Hepatocyte (in vitro differentiated cells): ENCODE results near the gene MIGA2. TPM values are rescaled to one million over a fixed set of nuclear protein-coding genes. Genes with fewer than 3 reads are reported as not detected.

Experiments
- DNase-seq: peaks from one replicate; pipeline ENCODE4 v3.0.0-alpha.2; 2016; ENCODE audit warnings: low spot score
- H2AFZ ChIP-seq: fragments of 200-600 bp; sonication (generic); 2 replicates; pipeline ENCODE4 v1.6.0; 2016; ENCODE audit warnings: antibody characterized with exemption, mild to moderate bottlenecking
- H3K27ac ChIP-seq: fragments of 200-600 bp; sonication (generic); 2 replicates; pipeline ENCODE4 v1.5.1; 2016; ENCODE audit warnings: mild to moderate bottlenecking
- H3K27me3 ChIP-seq: fragments of 200-600 bp; sonication (generic); 2 replicates; pipeline ENCODE4 v1.6.1; 2016
- H3K36me3 ChIP-seq: fragments of 200-600 bp; sonication (generic); replicated peaks from 2 replicates; pipeline ENCODE4 v1.5.1; 2016; ENCODE audit warnings: low read depth; ENCODE audit not compliant: insufficient read depth
- H3K4me1 ChIP-seq: fragments of 200-600 bp; sonication (generic); 2 replicates; pipeline ENCODE4 v1.5.1; 2016; ENCODE audit warnings: mild to moderate bottlenecking, moderate library complexity; ENCODE audit not compliant: insufficient read depth
- H3K4me2 ChIP-seq: fragments of 200-600 bp; sonication (generic); 2 replicates; pipeline ENCODE4 v1.6.0; 2016
- H3K4me3 ChIP-seq: fragments of 200-600 bp; sonication (generic); 2 replicates; pipeline ENCODE4 v1.5.1; 2016; ENCODE audit warnings: mild to moderate bottlenecking
- H3K79me2 ChIP-seq: fragments of 200-600 bp; sonication (generic); 2 replicates; pipeline ENCODE4 v1.6.0; 2017; ENCODE audit warnings: mild to moderate bottlenecking
- H3K9me2 ChIP-seq: fragments of 200-600 bp; sonication (generic); replicated peaks from 2 replicates; pipeline ENCODE4 v1.6.0; 2017; ENCODE audit warnings: mild to moderate bottlenecking; ENCODE audit not compliant: insufficient read depth
- H3K9me3 ChIP-seq: fragments of 200-600 bp; sonication (generic); 2 replicates; pipeline ENCODE4 v1.5.1; 2016; ENCODE audit warnings: low read depth, mild to moderate bottlenecking
- H4K20me1 ChIP-seq: fragments of 200-600 bp; sonication (generic); 2 replicates; pipeline ENCODE4 v1.6.0; 2016; ENCODE audit warnings: mild to moderate bottlenecking; ENCODE audit not compliant: insufficient read depth, poor library complexity, severe bottlenecking
- CTCF ChIP-seq: fragments of 200-600 bp; sonication (generic); IDR thresholded peaks from 2 replicates; pipeline ENCODE4 v1.5.1; 2016; ENCODE audit warnings: antibody characterized with exemption, mild to moderate bottlenecking; ENCODE audit not compliant: poor library complexity
- EZH2 ChIP-seq: fragments of 200-600 bp; sonication (generic); IDR thresholded peaks from 2 replicates; pipeline ENCODE4 v1.6.1; 2016; ENCODE audit warnings: antibody characterized with exemption, mild to moderate bottlenecking, borderline replicate concordance
- EZH2phosphoT487 ChIP-seq: fragments of 200-600 bp; sonication (generic); IDR thresholded peaks from one replicate; pipeline ENCODE4 v1.6.1; 2018; ENCODE audit warnings: antibody characterized with exemption, mild to moderate bottlenecking, low read depth, moderate library complexity; ENCODE audit not compliant: unreplicated experiment, severe bottlenecking
- WGBS: methylation state at CpG from one replicate; pipeline ENCODE4 v1.1.6; 2016; ENCODE audit warnings: low lambda C conversion rate; ENCODE audit errors: missing lambda C conversion rate; 5-methylcytosine and 5-hydroxymethylcytosine counted together
- polyA plus RNA-seq: library from polyadenylated mRNA; unstranded; fragments of >200 nt; fragmentation: Nextera tagmentation; extraction: Ambion mirVana; gene quantifications from 2 replicates; pipeline ENCODE4 v1.2.1, GENCODE V29; 2016
- total RNA-seq: library from RNA; depleted of rRNA; stranded (reverse); fragments of >200 nt; gene quantifications from 2 replicates; pipeline ENCODE4 v1.2.3, GENCODE V29; 2014

The MIGA2 gene
- total and polyA plus RNA-seq, 2 experiments from 2014 or later: 23.4 to 29.5 TPM

GRCh38 chr9:129022037-129022436 is 14.4 kb upstream of the MIGA2 start:
- TF ChIP-seq EZH2 (no peak), EZH2phosphoT487 (no peak), CTCF (no peak)
- peaks cover 17% of the 10 kb centered on the region for H3K4me1 ChIP-seq
- peaks cover 50% of the 10 kb centered on the region for H3K79me2 ChIP-seq
- H3K4me3 ChIP-seq: no peak overlapping the region
- H3K9me2 ChIP-seq: no peaks in the 10 kb centered on the region
- peak; percentile 4 for DNase-seq
- no peaks in the 10 kb centered on the region for H3K36me3 ChIP-seq
- H3K9me3 ChIP-seq: no peaks in the 10 kb centered on the region
- H4K20me1 ChIP-seq: peaks cover 4% of the 10 kb centered on the region
- WGBS: 91% methylated on average over 9 of the region's 9 CpGs
- H3K27me3 ChIP-seq: no peaks in the 10 kb centered on the region
- no peak overlapping the region for H3K4me2 ChIP-seq
- no peak overlapping the region for H2AFZ ChIP-seq
- no peak overlapping the region for H3K27ac ChIP-seq

- H3K27me3 ChIP-seq: no peaks in the 10 kb centered on the region
- H3K27ac ChIP-seq: peak overlapping the region; percentile 23
- no peak overlapping the region for H3K4me2 ChIP-seq
- H3K4me3 ChIP-seq: no peak overlapping the region
- 69% methylated on average over 16 of the region's 16 CpGs for WGBS
- peak; percentile 45 for DNase-seq
- H3K9me3 ChIP-seq: no peaks in the 10 kb centered on the region
- no peaks in the 10 kb centered on the region for H3K9me2 ChIP-seq
- H3K4me1 ChIP-seq: peaks cover 24% of the 10 kb centered on the region
- no peaks in the 10 kb centered on the region for H3K36me3 ChIP-seq
- peaks cover 58% of the 10 kb centered on the region for H3K79me2 ChIP-seq
- peaks cover 4% of the 10 kb centered on the region for H4K20me1 ChIP-seq
- no peak for TF ChIP-seq EZH2phosphoT487
- TF ChIP-seq CTCF: no peak
- TF ChIP-seq EZH2: no peak
- H2AFZ ChIP-seq: no peak overlapping the region
Observed at GRCh38 chr9:129023036-129023907, 13.2 kb upstream of the MIGA2 start.

- no peak overlapping the region for H3K4me2 ChIP-seq
Observed at GRCh38 chr9:129023908-129024233, 12.6 kb upstream of the MIGA2 start.

More at GRCh38 chr9:129023908-129024233, 12.6 kb upstream of the MIGA2 start:
- DNase-seq: no peak
- Histone ChIP-seq H3K9me3 (no peaks in the 10 kb centered on the region), H3K27ac (peak overlapping the region; percentile 23), H4K20me1 (peaks cover 4% of the 10 kb centered on the region), H3K4me3 (no peak overlapping the region), H2AFZ (no peak overlapping the region), H3K4me1 (peaks cover 24% of the 10 kb centered on the region), H3K9me2 (no peaks in the 10 kb centered on the region), H3K79me2 (peaks cover 58% of the 10 kb centered on the region), H3K36me3 (no peaks in the 10 kb centered on the region), H3K27me3 (no peaks in the 10 kb centered on the region)
- no peak for TF ChIP-seq EZH2phosphoT487
- no peak for TF ChIP-seq EZH2
- TF ChIP-seq CTCF: no peak
- 65% methylated on average over 4 of the region's 4 CpGs for WGBS
